ENCODE measurements around the gene BBLN. TPM values are rescaled to one million over a fixed set of nuclear protein-coding genes. Genes with fewer than 3 reads are reported as not detected.
A peak's percentile ranks its signal among the peaks of the same experiment; 100 is the strongest.

BBLN gene
- total RNA-seq, 1 donor from 2014 or later = 36.1 TPM

- intact Hi-C loops (cut with DNase I) = loop anchor here (5.0 kb wide), 1 partner anchor 75 kb away; the partner anchor contains the start of genes GOLGA2 and SWI5
- ATAC-seq = no peak
Observed at GRCh38 chr9:128202648-128203023, 42.6 kb downstream of the BBLN start.

GRCh38 chr9:128203024-128203706 lies 43.1 kb downstream of the BBLN start, which contains the start of gene DNM1:
Gene DNM1 (plus strand): TSS chr9:128203379. CDS start chr9:128203471, 92 bp downstream.
- intact Hi-C loops (cut with DNase I) = loop anchor here (5.0 kb wide), 1 partner anchor 74 kb away; the partner anchor contains the start of genes GOLGA2 and SWI5
- DNase-seq (ENCODE audit: missing footprints) (peak; percentile 86), ATAC-seq (peak; percentile 88)

More at GRCh38 chr9:128202648-128203023, 42.6 kb downstream of the BBLN start:
- DNase-seq (ENCODE audit: missing footprints) = no peak

- no peak for DNase-seq (ENCODE audit: missing footprints)
- ATAC-seq = peak; percentile 50
- intact Hi-C loops (cut with DNase I) = loop anchor here (5.0 kb wide), 1 partner anchor 73 kb away; the partner anchor contains the start of genes GOLGA2 and SWI5
Observed at GRCh38 chr9:128203707-128204551, 43.9 kb downstream of the BBLN start.

- intact Hi-C loops (cut with DNase I) = loop anchor here (5.0 kb wide), 1 partner anchor 72 kb away; the partner anchor contains the start of genes GOLGA2 and SWI5
- no peak for ATAC-seq
Observed at GRCh38 chr9:128204858-128205257, 44.8 kb downstream of the BBLN start.

GRCh38 chr9:128205296-128205944 lies 45.4 kb downstream of the BBLN start:
- ATAC-seq = no peak
- intact Hi-C loops (cut with DNase I) = no loop called here

More at GRCh38 chr9:128204858-128205257, 44.8 kb downstream of the BBLN start:
- no peak for DNase-seq (ENCODE audit: missing footprints)

GRCh38 chr9:128206484-128206883 lies 46.4 kb downstream of the BBLN start:
- no peak for ATAC-seq
- intact Hi-C loops (cut with DNase I) = no loop called here
- no peak for DNase-seq (ENCODE audit: missing footprints)

More at GRCh38 chr9:128205296-128205944, 45.4 kb downstream of the BBLN start:
- no peak for DNase-seq (ENCODE audit: missing footprints)

- ATAC-seq = no peak
- DNase-seq (ENCODE audit: missing footprints) = no peak
- intact Hi-C loops (cut with DNase I) = no loop called here
Observed at GRCh38 chr9:128206916-128207910, 47.1 kb downstream of the BBLN start.

- DNase-seq (ENCODE audit: missing footprints) = no peak
- no peak for ATAC-seq
- intact Hi-C loops (cut with DNase I) = no loop called here
Observed at GRCh38 chr9:128208386-128208785, 48.3 kb downstream of the BBLN start.

- ATAC-seq (no peak), DNase-seq (ENCODE audit: missing footprints) (no peak)
- intact Hi-C loops (cut with DNase I) = no loop called here
Observed at GRCh38 chr9:128208946-128209669, 49.0 kb downstream of the BBLN start.

GRCh38 chr9:128211186-128211980 lies 51.3 kb downstream of the BBLN start:
- no peak for ATAC-seq
- intact Hi-C loops (cut with DNase I) = no loop called here
- DNase-seq (ENCODE audit: missing footprints) = no peak

- no peak for DNase-seq (ENCODE audit: missing footprints)
- intact Hi-C loops (cut with DNase I) = no loop called here
- no peak for ATAC-seq
Observed at GRCh38 chr9:128211981-128212281, 51.9 kb downstream of the BBLN start.

Other genes with a start within 250 kb of the BBLN start
- 21.9 TPM for gene ST6GALNAC4, start 243.2 kb upstream of the BBLN start, total RNA-seq
- not detected for gene PIP5KL1, start 229.5 kb upstream of the BBLN start, total RNA-seq
- gene DPM2, start 222.4 kb upstream of the BBLN start, total RNA-seq = 11.9 TPM
- 25.3 TPM for gene EEIG1, start 179.3 kb upstream of the BBLN start, total RNA-seq
- 5.1 TPM for gene NAIF1, start 92.9 kb upstream of the BBLN start, total RNA-seq
- 5.9 TPM for gene SLC25A25, start 92.0 kb upstream of the BBLN start, total RNA-seq
- gene PTGES2, start 32.5 kb upstream of the BBLN start, total RNA-seq = 158 TPM
- not detected for gene LCN2, start 10.8 kb upstream of the BBLN start, total RNA-seq
- gene CIZ1, start 31.3 kb downstream of the BBLN start, total RNA-seq = 69.3 TPM
- 6.1 TPM for gene DNM1, start 43.1 kb downstream of the BBLN start, total RNA-seq
- gene GOLGA2, start 115.7 kb downstream of the BBLN start, total RNA-seq = 76.4 TPM
- gene SWI5, start 116.0 kb downstream of the BBLN start, total RNA-seq = 14.9 TPM
- 37.4 TPM for gene TRUB2, start 162.2 kb downstream of the BBLN start, total RNA-seq
- 29.1 TPM for gene COQ4, start 162.6 kb downstream of the BBLN start, total RNA-seq
- gene SLC27A4, start 180.3 kb downstream of the BBLN start, total RNA-seq = 19.2 TPM
- 52.9 TPM for gene URM1, start 211.1 kb downstream of the BBLN start, total RNA-seq

All from Right ventricle myocardium inferior (tissue), 1 donor.